Measurements from ENCODE around the gene KIAA1614.
A peak's percentile ranks its signal among the peaks of the same experiment; 100 is the strongest.

Gene KIAA1614

GRCh38 chr1:180976191-180976590 is 63.5 kb downstream of the KIAA1614 start:
- TF ChIP-seq Cebpa-rat (IDR thresholded peaks at IDR 0.05), result no peak
- Histone ChIP-seq H3K36me3 (peaks cover 95% of the 10 kb centered on the region), H4K20me1 (peaks cover 63% of the 10 kb centered on the region), H3K27ac (no peak overlapping the region), H3K4me3 (no peak overlapping the region), H3K4me1 (peaks cover 21% of the 10 kb centered on the region), H3K9me3 (no peaks in the 10 kb centered on the region), H3K27me3 (no peaks in the 10 kb centered on the region), H3K9ac (no peak overlapping the region), H3K4me2 (no peak overlapping the region)

GRCh38 chr1:180976732-180977357 is 64.1 kb downstream of the KIAA1614 start:
- no peak overlapping the region for H3K9ac ChIP-seq
- H3K9me3 ChIP-seq, result no peaks in the 10 kb centered on the region
- TF ChIP-seq Cebpa-rat (IDR thresholded peaks at IDR 0.05), result no peak
- no peak overlapping the region for H3K27ac ChIP-seq
- no peaks in the 10 kb centered on the region for H3K27me3 ChIP-seq
- H3K4me3 ChIP-seq, result no peak overlapping the region
- H4K20me1 ChIP-seq, result peaks cover 61% of the 10 kb centered on the region
- H3K36me3 ChIP-seq, result peaks cover 89% of the 10 kb centered on the region
- H3K4me1 ChIP-seq, result peaks cover 28% of the 10 kb centered on the region
- no peak overlapping the region for H3K4me2 ChIP-seq

- peak overlapping the region; percentile 78 for H3K4me2 ChIP-seq
- peaks cover 28% of the 10 kb centered on the region for H3K4me1 ChIP-seq
- no peaks in the 10 kb centered on the region for H3K27me3 ChIP-seq
- peaks cover 31% of the 10 kb centered on the region for H4K20me1 ChIP-seq
- TF ChIP-seq Cebpa-rat (IDR thresholded peaks at IDR 0.05), result no peak
- peak overlapping the region; percentile 40; the same call in 1 of the 2 replicates for H3K9ac ChIP-seq
- H3K36me3 ChIP-seq, result peaks cover 69% of the 10 kb centered on the region
- no peaks in the 10 kb centered on the region for H3K9me3 ChIP-seq
- peak overlapping the region; percentile 12; the same call in 1 of the 2 replicates for H3K4me3 ChIP-seq
- H3K27ac ChIP-seq, result peak overlapping the region; percentile 59; the same call in 1 of the 2 replicates
These were observed 69.1 kb downstream of the KIAA1614 start for GRCh38 chr1:180981596-180982387.

GRCh38 chr1:180982422-180982821 is 69.7 kb downstream of the KIAA1614 start:
- H3K9me3 ChIP-seq, result no peaks in the 10 kb centered on the region
- H4K20me1 ChIP-seq, result peaks cover 25% of the 10 kb centered on the region
- peak overlapping the region; percentile 78 for H3K4me2 ChIP-seq
- H3K4me1 ChIP-seq, result peaks cover 28% of the 10 kb centered on the region
- TF ChIP-seq Cebpa-rat (IDR thresholded peaks at IDR 0.05), result no peak
- no peaks in the 10 kb centered on the region for H3K27me3 ChIP-seq
- H3K4me3 ChIP-seq, result no peak overlapping the region
- peaks cover 69% of the 10 kb centered on the region for H3K36me3 ChIP-seq
- H3K27ac ChIP-seq, result peak overlapping the region; percentile 59; the same call in 1 of the 2 replicates
- H3K9ac ChIP-seq, result peak overlapping the region; percentile 40; the same call in 1 of the 2 replicates

- no peak for TF ChIP-seq Cebpa-rat (IDR thresholded peaks at IDR 0.05)
- Histone ChIP-seq H3K27me3 (no peaks in the 10 kb centered on the region), H3K9ac (no peak overlapping the region), H3K4me2 (peak overlapping the region; percentile 32), H3K27ac (no peak overlapping the region), H3K4me1 (peaks cover 13% of the 10 kb centered on the region), H3K36me3 (peaks cover 89% of the 10 kb centered on the region), H3K9me3 (no peaks in the 10 kb centered on the region), H3K4me3 (no peak overlapping the region), H4K20me1 (no peaks in the 10 kb centered on the region)
These were observed 75.6 kb downstream of the KIAA1614 start for GRCh38 chr1:180988253-180988752.

- no peak for TF ChIP-seq Cebpa-rat (IDR thresholded peaks at IDR 0.05)
- H3K9ac ChIP-seq, result no peak overlapping the region
These were observed 81.6 kb downstream of the KIAA1614 start for GRCh38 chr1:180994262-180994661.

GRCh38 chr1:180997843-180998504 is 85.3 kb downstream of the KIAA1614 start:
- Histone ChIP-seq H3K9ac (no peak overlapping the region), H3K27ac (no peak overlapping the region), H3K36me3 (peaks cover 56% of the 10 kb centered on the region), H3K9me3 (peaks cover 3% of the 10 kb centered on the region; the same call in 1 of the 2 replicates), H4K20me1 (peaks cover 34% of the 10 kb centered on the region; the same call in 1 of the 2 replicates), H3K4me2 (no peak overlapping the region), H3K27me3 (no peaks in the 10 kb centered on the region), H3K4me1 (no peaks in the 10 kb centered on the region), H3K4me3 (no peak overlapping the region)
- no peak for TF ChIP-seq Cebpa-rat (IDR thresholded peaks at IDR 0.05)

More at GRCh38 chr1:180994262-180994661, 81.6 kb downstream of the KIAA1614 start:
- Histone ChIP-seq H3K4me3 (no peak overlapping the region), H3K9me3 (no peaks in the 10 kb centered on the region), H3K27me3 (no peaks in the 10 kb centered on the region), H3K27ac (no peak overlapping the region), H3K4me1 (no peaks in the 10 kb centered on the region), H3K4me2 (no peak overlapping the region), H4K20me1 (peaks cover 27% of the 10 kb centered on the region; the same call in 1 of the 2 replicates), H3K36me3 (peaks cover 56% of the 10 kb centered on the region)
